Liver (tissue), 9 donors: ENCODE measurements around the gene TMEM222. TPM values are rescaled to one million over a fixed set of nuclear protein-coding genes. Genes with fewer than 3 reads are reported as not detected.

Source experiments
- DNase-seq: peaks from one replicate; pipeline ENCODE4 v3.0.0-alpha.2; 2017; ENCODE audit warnings: low spot score
- H3K27ac ChIP-seq, 2 donors: one replicate each; pipeline ENCODE4 v1.7.0; 2013; ENCODE audit warnings: inconsistent platforms in 2 of 2, low read length in 2 of 2, control low read depth in 1 of 2, low read depth in 1 of 2, mild to moderate bottlenecking in 1 of 2
- H3K27me3 ChIP-seq, 4 donors: one replicate each; pipeline versions ENCODE4 v1.6.1 to v1.7.0; 2013; ENCODE audit warnings: low read length in 3 of 4, inconsistent platforms in 1 of 4, mild to moderate bottlenecking in 1 of 4, moderate library complexity in 1 of 4; ENCODE audit not compliant: control insufficient read depth in 4 of 4, insufficient read depth in 4 of 4
- H3K36me3 ChIP-seq, 4 donors: one replicate each; pipeline versions ENCODE4 v1.6.1 to v1.7.0; 2013; ENCODE audit warnings: low read length in 3 of 4, mild to moderate bottlenecking in 3 of 4, low read depth in 1 of 4, moderate library complexity in 1 of 4; ENCODE audit not compliant: control insufficient read depth in 4 of 4, insufficient read depth in 3 of 4
- H3K4me1 ChIP-seq, 4 donors: one replicate each; pipeline versions ENCODE4 v1.6.1 to v1.7.0; 2013; ENCODE audit warnings: low read length in 3 of 4, mild to moderate bottlenecking in 3 of 4, moderate library complexity in 1 of 4; ENCODE audit not compliant: control insufficient read depth in 4 of 4, insufficient read depth in 4 of 4
- H3K4me3 ChIP-seq, 3 donors: one replicate each; pipeline versions ENCODE4 v1.6.1 to v1.7.0; 2013; ENCODE audit warnings: low read length in 3 of 3, control low read depth in 1 of 3, low read depth in 1 of 3, mild to moderate bottlenecking in 1 of 3
- H3K9ac ChIP-seq, 2 donors: one replicate each; pipeline ENCODE4 v1.7.0; 2013; ENCODE audit warnings: low read length in 2 of 2, mild to moderate bottlenecking in 2 of 2, moderate library complexity in 2 of 2, control low read depth in 1 of 2, low read depth in 1 of 2
- H3K9me3 ChIP-seq, 4 donors: one replicate each; pipeline versions ENCODE4 v1.6.1 to v1.7.0; 2013; ENCODE audit warnings: low read length in 3 of 4; ENCODE audit not compliant: control insufficient read depth in 4 of 4
- ATF3 ChIP-seq: IDR thresholded peaks from 2 replicates; pipeline ENCODE4 v1.6.1; 2016; ENCODE audit warnings: antibody characterized with exemption
- CTCF ChIP-seq: fragments of 150-350 bp; IDR thresholded peaks from 2 replicates; pipeline ENCODE4 v1.5.1; 2017; ENCODE audit warnings: improper control_type of control experiment, low read depth, low read length; ENCODE audit not compliant: missing input control
- EGR1 ChIP-seq, 2 donors: IDR thresholded peaks; 2 replicates each; pipeline ENCODE4 v1.6.1; 2016 to 2018; ENCODE audit warnings: antibody characterized with exemption in 2 of 2, low read depth in 2 of 2
- FOXA1 ChIP-seq: IDR thresholded peaks from 2 replicates; pipeline ENCODE4 v1.6.1; 2016; ENCODE audit warnings: antibody characterized with exemption
- FOXA2 ChIP-seq: IDR thresholded peaks from 2 replicates; pipeline ENCODE4 v1.6.1; 2016; ENCODE audit warnings: antibody characterized with exemption
- GABPA ChIP-seq, 2 donors: IDR thresholded peaks in 1 of 2; conservative IDR thresholded peaks in 1 of 2; 2 replicates each; pipeline ENCODE4 v1.6.1; 2016; ENCODE audit warnings: antibody characterized with exemption in 2 of 2, mild to moderate bottlenecking in 1 of 2, moderate library complexity in 1 of 2
- HNF4A ChIP-seq, 2 donors: conservative IDR thresholded peaks; 2 replicates each; pipeline ENCODE4 v1.6.1; 2016; ENCODE audit warnings: antibody characterized with exemption in 2 of 2, mild to moderate bottlenecking in 2 of 2
- HNF4G ChIP-seq: IDR thresholded peaks from 2 replicates; pipeline ENCODE4 v1.6.1; 2016; ENCODE audit warnings: antibody characterized with exemption
- JUND ChIP-seq, 2 donors: IDR thresholded peaks; 2 replicates each; pipeline ENCODE4 v1.6.1; 2016; ENCODE audit warnings: antibody characterized with exemption in 2 of 2
- NR2F2 ChIP-seq: IDR thresholded peaks from 2 replicates; pipeline ENCODE4 v1.6.1; 2016; ENCODE audit warnings: antibody characterized with exemption
- RAD21 ChIP-seq, 2 donors: IDR thresholded peaks; 2 replicates each; pipeline ENCODE4 v1.6.1; 2016; ENCODE audit warnings: antibody characterized with exemption in 2 of 2, mild to moderate bottlenecking in 2 of 2
- RXRA ChIP-seq, 2 donors: IDR thresholded peaks; 2 replicates each; pipeline ENCODE4 v1.6.1; 2017 to 2018; ENCODE audit warnings: antibody characterized with exemption in 2 of 2, mild to moderate bottlenecking in 1 of 2
- YY1 ChIP-seq: IDR thresholded peaks from 2 replicates; pipeline ENCODE4 v1.6.1; 2016; ENCODE audit warnings: antibody characterized with exemption, mild to moderate bottlenecking
- ZBTB33 ChIP-seq: IDR thresholded peaks from 2 replicates; pipeline ENCODE4 v1.6.1; 2016; ENCODE audit warnings: antibody characterized with exemption
- WGBS: extraction: QIAGEN DNeasy Blood & Tissue Kit; methylation state at CpG from one replicate; pipeline ENCODE4 v1.1.7; 2013; 5-methylcytosine and 5-hydroxymethylcytosine counted together
- polyA plus RNA-seq, 2 donors: library from polyadenylated mRNA; stranded (reverse) in 1 of 2; unstranded in 1 of 2; fragments of 200-250 nt in 1 of 2; fragments of >200 nt in 1 of 2; fragmentation: Nextera tagmentation in 1 of 2; extraction: Ambion mirVana in 1 of 2; gene quantifications; one replicate each; pipeline versions ENCODE4 v1.2.1 to v1.2.3, GENCODE V29; 2013 to 2015
- total RNA-seq, 2 donors: library from RNA; depleted of rRNA; stranded (reverse); fragments of >200 nt; gene quantifications; one replicate each; pipeline ENCODE4 v1.2.3, GENCODE V29; 2014
- donor health status: healthy.
- donor health status: healthy.
- donor health status: healthy.
- donor health status: healthy.
- donor health status: healthy.

Gene TMEM222
- total and polyA plus RNA-seq, 4 donors = 14.7 to 32.9 (median 21.8) TPM

- Histone ChIP-seq H3K9ac (no peak overlapping the region), H3K27me3 (no peaks in the 10 kb centered on the region), H3K36me3 (peaks cover 14 to 49% (median 22%) of the 10 kb centered on the region in 4 donors), H3K4me1 (peaks cover 0 to 2% (median 0%) of the 10 kb centered on the region in 4 donors), H3K9me3 (no peaks in the 10 kb centered on the region), H3K4me3 (no peak overlapping the region), H3K27ac (no peak overlapping the region)
- TF ChIP-seq JUND (IDR thresholded peaks at IDR 0.05) = no peak
- no peak for TF ChIP-seq FOXA1
- TF ChIP-seq EGR1 (IDR thresholded peaks at IDR 0.05; ENCODE audit: low read depth in 2 of 2) = no peak
- TF ChIP-seq RXRA (IDR thresholded peaks at IDR 0.05) = no peak
- TF ChIP-seq HNF4A (conservative IDR thresholded peaks at IDR 0.05) = no peak
- TF ChIP-seq GABPA (IDR thresholded peaks at IDR 0.05 in 1 of 2, conservative IDR thresholded peaks at IDR 0.05 in 1 of 2) = no peak
- TF ChIP-seq NR2F2 = no peak
- no peak for TF ChIP-seq RAD21 (IDR thresholded peaks at IDR 0.05)
- TF ChIP-seq ATF3 = no peak
- TF ChIP-seq HNF4G = no peak
- TF ChIP-seq YY1 = no peak
- no peak for TF ChIP-seq ZBTB33
- no peak for TF ChIP-seq FOXA2
- 89% methylated on average over 5 of the region's 5 CpGs for WGBS
- DNase-seq = no peak
Observed at GRCh38 chr1:27331922-27332321, 10.0 kb downstream of the TMEM222 start.

GRCh38 chr1:27332536-27333281 is 10.7 kb downstream of the TMEM222 start:
- H3K27me3 ChIP-seq = no peaks in the 10 kb centered on the region
- H3K4me3 ChIP-seq = no peak overlapping the region
- no peak for DNase-seq
- peaks cover 0 to 2% (median 0%) of the 10 kb centered on the region in 4 donors for H3K4me1 ChIP-seq
- WGBS = 75% methylated on average over 11 of the region's 11 CpGs
- peaks cover 14 to 49% (median 22%) of the 10 kb centered on the region in 4 donors for H3K36me3 ChIP-seq
- no peaks in the 10 kb centered on the region for H3K9me3 ChIP-seq
- no peak overlapping the region for H3K9ac ChIP-seq
- TF ChIP-seq CTCF (peak; percentile 67), JUND (IDR thresholded peaks at IDR 0.05) (no peak), FOXA2 (no peak), RAD21 (IDR thresholded peaks at IDR 0.05) (peak in 1 of 2 donors; percentile 72), YY1 (no peak)
- H3K27ac ChIP-seq = no peak overlapping the region
